Breast epithelium (tissue), 3 donors: ENCODE data around the gene UBAC2.

Source experiments
- CTCF ChIP-seq, 3 donors: fragments of 450-650 bp; IDR thresholded peaks; one replicate each; pipeline ENCODE4 v1.5.1; 2016 to 2017; ENCODE audit warnings: antibody characterized with exemption in 3 of 3, mild to moderate bottlenecking in 3 of 3, moderate library complexity in 3 of 3
- POLR2A ChIP-seq: fragments of 450-650 bp; IDR thresholded peaks from one replicate; pipeline ENCODE4 v1.6.1; 2016; ENCODE audit warnings: antibody characterized with exemption, mild to moderate bottlenecking, moderate library complexity

GRCh38 chr13:99258210-99258860 is 57.7 kb downstream of the UBAC2 start, which contains the start of gene GPR18:
- TF ChIP-seq CTCF (IDR thresholded peaks at IDR 0.05) (no peak), POLR2A (no peak)
